Activated gamma-delta T cell (primary cell): ENCODE data around the gene CDC14B.
"Not testable (repeated sequence)": the region's sequence is repeated elsewhere in the genome, so short reads cannot be mapped to it uniquely, and the experiment has no call there.

Experiments used
- DNase-seq: peaks from one replicate; lab custom pipeline; 2025; lab: John Stamatoyannopoulos, UW

CDC14B gene

DNA sequence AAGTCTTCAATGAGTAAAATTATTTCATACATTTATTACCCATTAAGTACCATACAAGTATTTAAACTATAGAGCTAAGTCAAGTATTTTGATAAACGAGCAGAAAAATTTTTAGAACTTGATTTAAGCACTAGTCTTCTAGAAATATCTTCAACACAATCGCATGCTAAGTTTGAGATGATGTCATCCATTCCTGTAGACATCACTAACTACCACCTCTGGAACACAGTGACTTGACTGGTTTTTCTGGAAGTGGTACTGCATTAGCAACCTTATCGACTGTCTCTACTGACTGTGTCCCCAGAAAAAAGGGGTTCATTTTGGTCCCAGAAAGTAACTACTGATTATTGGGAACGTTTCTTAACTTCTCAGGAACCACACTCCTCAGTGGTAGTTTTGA is 69.0 kb downstream of the CDC14B start:
- no peak for DNase-seq

DNA sequence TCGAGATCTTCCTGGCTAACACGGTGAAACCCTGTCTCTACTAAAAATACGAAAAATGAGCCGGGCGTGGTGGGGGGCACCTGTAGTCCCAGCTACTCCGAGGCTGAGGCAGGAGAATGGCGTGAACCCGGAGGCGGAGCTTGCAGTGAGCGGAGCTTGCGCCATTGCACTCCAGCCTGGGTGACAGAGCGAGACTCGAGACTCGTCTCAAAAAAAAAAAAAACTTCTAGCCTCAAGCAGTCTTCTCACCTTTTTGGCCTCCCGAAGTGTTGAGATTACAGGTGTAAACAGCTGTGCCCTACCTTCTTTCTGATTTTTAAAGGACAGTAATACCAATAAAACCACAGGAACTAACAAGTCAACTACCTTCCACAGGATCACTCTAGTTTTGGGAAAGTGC is 76.5 kb downstream of the CDC14B start:
- DNase-seq: not testable (repeated sequence)

DNA sequence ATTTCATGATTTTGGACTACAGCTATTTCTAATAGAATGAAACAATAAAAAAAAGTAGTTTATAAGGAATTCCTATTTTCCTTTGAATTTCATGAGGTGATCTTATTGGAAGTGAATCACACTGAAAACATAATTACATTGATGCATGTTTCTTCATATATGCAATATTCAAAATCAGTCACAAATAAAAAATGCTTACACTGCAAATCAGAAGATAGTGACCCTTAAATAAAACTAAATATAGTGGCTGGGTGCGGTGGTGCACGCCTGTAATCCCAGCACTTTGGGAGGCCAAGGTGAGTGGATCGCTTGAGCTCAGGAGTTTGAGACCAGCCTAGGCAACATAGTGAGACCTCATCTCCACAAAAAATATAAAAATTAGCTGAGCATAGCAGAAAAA is 79.5 kb downstream of the CDC14B start:
- DNase-seq: no peak

DNA sequence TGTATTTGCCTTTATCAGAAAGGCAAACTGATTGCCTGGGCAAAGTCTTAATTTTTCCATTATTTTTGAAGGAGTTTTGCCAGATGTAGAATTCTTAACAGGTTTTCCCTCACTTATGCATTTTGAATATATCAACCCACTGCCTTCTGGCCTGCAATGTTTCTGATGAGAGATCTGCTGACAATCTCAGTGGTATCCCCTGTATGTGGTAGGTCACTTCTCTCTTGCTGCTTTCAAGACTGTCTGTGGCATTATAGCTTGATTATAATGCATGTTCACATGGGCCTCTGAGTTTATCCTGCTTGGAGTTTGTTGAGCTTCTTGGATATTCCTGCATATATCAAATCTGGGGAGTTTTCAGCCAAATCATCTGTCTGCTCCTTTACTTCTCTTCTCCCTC is 87.5 kb downstream of the CDC14B start:
- no peak for DNase-seq

DNA sequence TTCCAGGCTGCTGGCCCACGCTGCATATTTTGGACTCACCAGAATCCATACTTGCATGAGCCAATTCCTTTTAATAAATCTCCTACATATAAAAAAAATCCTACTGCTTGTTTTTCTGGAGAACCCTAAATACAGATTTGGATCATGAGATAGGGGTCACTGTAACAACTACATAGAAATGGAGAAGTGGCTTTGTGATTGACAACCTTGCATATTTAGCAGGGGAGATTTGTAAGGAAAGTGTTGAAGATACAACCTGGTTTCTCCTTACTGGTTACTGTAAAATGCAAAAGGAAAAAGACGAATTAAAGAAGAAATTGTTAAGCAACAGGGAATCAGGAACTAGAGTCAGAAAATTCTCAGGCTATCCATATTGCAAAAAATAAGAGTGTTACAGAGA is 94.9 kb downstream of the CDC14B start:
- DNase-seq: no peak

DNA sequence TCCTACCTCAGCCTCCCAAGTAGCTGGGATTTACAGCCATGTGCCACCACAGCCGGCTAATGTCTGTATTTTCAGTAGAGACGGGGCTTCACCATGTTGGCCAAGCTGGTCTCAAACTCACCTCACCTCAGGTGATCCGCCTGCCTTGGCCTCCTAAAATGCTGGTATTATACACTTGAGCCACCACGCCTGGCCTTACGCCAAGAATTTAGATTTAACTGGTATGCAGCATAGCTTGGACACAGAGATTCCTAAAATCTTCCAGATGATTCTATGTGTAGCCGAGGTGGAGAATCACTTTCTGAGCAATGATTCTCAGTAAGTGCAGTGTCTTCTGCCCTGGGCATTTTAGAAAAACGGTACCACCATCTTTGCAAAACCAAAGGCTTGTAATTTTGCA is 95.6 kb downstream of the CDC14B start:
- DNase-seq: no peak

DNA sequence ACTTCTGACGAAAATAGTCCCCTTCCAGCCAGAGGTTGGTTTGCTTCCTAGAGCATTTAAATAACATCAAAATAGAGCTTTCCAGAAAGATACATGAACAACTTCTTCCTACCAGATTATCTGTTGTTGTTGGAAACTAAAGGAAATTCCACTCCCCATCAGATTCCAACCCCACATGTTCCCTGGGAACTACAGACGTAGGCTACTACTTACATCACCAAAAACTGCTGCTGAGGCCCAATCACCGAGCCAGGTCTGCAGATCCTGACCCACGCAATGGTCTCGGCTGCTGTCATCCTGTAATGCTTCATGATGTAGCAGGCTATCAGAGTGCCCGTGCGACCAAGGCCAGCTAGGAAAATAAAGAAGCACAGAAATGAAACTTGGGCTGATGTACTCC is 96.3 kb downstream of the CDC14B start:
- no peak for DNase-seq

DNA sequence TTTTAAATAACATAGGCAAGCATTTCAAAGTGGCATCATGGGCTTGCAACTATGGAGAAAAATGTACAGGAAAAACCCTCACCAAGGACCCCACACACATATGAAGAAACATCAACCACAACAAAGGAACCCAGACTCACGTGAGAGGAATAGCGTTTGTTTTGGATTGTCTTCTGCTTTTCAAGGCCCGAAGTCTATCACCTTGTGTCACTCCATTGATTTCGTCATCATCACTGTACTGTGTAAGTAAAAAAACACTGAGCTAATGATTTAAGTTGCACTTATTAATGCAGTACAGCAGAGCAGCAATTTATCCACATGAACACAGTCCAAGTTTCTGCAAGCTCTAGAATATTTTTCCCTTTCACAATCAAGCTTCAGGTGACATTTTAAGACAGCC is 97.3 kb downstream of the CDC14B start:
- DNase-seq: no peak

DNA sequence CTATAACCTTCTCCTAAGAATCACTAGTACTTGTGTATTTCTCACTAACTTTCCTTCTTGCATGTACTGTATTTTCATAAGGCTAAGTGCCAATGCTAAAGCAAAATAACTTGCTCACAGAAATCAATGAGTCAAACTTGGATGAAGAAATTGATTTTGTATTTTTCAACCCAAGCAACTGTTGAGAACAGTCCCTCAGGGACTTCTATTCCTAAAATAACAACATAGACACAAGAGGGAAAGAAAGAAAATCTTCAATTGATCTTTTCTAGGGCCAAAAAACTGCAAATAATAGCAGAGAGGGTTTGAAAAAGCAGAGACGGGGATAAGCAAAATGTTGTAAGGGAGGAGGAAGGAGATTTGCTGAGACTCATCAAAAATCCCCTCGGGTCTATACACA is 99.9 kb downstream of the CDC14B start:
- no peak for DNase-seq

DNA sequence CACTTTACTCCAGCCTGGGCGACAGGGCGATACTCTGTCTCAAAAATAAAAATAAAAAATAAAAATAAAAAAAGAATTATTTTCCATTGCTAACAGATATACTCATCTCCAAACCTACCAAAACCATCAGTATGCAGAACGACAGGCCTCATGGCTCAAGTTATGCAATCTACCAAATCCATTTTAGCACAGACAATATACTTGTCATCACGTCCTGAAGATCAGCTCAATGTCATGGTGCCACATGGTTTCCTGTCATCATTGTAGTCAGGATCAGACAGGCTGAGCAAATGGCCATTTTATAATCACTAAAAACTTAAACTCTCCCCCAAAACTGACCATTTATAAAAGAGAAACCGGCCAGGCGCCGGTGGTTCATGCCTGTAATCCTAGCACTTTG is 100.5 kb downstream of the CDC14B start:
- DNase-seq: no peak

DNA sequence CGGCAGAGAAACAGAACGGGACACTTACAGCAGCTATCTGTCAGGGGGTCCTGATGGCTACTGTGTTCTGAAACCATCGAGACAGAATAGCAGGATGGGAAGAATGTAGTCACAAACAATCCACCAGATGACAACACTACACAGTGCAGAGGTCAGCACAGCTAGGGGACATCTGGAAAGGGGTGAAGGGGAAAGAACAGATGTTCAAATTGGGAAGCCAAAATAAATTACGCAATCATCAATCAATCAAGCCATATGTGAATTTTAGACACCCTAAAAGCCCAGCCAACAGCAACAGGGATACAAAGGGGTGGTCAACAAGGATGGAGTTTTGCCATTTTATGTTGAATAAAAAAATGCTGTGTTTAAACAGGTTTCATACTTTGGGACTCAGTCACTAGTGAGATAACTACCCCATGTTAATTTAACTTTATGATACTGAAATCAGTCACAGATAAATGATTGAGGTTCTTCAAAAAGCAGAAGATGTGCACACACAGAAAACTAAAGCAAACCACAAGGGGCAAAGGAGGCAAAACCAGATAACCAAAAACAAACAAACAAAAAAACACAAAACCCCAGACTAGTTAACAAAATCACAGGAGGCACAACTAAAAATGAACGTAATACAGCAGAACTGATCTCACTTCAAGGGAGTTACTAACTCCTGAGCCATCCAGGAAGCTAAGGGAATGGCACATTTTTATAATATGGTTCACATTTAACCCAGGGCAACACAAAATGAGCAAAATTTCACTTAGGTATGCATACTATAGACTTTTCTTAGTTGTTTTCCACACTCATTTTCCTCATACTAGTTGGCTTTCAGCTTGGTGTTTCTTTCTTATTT is 103.8 kb downstream of the CDC14B start:
- no peak for DNase-seq

DNA sequence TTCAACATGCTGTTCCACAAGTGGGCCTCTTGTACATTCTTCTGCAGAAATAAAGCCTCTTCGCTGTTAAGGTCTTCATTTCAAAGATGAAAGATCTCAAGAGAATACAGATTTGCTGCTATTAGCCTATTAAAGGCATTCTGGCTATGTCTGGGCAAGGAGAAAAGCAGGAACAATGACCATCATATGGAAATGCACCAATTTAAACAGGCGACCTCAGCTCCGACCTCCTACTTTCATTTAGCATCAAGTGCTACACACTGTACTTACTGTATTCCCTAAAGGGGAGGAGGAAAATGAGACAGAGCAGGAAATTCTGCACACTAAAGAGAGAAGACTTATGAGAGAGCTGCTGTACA is 104.9 kb downstream of the CDC14B start:
- DNase-seq: no peak

DNA sequence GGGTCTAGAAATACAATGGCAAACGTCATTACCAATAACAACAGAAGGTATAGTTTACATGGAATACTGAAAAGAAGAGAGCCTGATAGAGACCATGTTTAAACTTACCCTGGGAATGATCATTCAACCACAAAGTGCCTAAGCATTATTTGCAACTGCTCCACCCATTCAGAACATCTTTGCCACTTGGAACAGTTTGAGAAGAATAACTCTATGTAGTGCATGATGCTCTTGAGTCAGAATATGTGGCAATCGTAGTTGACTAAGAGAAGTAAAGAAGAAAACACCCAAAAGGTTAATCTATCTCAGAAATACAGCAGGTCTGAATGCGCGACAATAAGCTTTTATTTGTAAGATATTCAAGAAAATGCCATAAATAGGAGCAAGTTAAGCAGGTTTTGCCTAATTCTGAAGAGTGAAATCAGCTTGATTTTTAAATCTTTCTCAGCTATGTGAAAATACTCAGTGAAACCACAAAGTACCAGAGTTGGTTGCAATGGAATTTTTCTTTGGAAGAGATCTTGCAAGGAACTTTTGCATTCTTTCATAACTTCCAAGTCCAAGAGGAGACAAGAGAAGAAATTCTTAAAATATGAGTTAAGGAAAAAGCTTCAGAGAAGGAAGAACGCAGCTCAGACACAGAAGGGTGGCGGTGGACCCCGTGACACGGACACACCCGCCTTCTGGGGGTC is 105.4 kb downstream of the CDC14B start:
- no peak for DNase-seq

DNA sequence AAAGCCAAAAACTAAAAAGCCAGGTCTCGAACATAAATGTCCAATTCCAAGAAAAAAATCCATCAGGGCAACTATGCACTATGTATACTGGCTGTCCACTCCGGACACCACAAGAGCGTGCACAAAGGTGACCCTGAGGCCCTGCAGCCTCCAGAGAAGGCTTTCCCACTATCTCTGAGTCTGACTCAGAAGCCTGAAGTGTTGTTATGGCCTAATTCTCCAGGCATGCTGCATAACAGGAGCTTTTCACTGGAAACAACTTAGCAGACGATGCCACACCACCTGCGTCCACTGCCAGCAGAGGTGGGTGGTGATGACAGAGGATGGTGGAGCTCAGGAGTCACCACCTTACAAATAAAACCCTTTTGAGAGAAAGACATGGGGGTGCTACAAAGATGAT is 106.0 kb downstream of the CDC14B start:
- no peak for DNase-seq

DNA sequence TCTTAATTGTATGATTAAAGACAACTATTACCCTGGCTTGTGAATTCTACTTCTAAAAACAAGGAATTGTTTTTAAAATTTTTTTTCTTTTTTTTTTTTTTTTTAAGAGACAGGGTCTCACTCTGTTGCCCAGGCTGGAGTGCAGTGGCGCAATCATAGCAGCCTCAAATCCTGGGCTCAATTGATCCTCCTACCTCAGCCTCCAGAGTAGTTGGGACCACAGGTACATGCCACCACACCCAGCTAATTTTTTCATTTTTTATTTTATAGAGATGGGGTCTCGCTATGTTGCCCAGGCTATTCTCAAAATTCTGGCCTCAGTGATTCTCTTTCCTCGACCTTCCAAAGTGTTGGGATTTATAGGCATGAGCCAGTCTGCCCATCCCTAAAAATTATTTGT is 107.4 kb downstream of the CDC14B start:
- no peak for DNase-seq

DNA sequence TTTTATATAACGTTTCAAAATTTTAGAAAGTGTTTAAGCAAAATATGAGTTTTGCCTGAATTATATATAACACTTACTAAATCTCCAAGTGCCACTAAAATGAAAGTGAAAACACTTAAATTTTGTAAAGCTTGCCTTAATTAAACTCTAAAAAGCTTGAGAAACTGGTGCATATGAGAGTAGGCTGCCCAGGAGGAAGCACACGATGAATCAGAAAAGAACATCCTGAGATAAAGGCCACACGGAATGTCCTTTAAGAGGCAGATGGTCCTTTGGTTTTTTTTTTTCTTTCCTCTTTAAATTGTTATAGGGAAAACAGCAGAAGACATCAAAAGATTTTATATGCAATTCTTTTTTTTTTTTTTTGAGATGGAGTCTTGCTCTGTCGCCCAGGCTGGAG is 109.4 kb downstream of the CDC14B start:
- DNase-seq: no peak

DNA sequence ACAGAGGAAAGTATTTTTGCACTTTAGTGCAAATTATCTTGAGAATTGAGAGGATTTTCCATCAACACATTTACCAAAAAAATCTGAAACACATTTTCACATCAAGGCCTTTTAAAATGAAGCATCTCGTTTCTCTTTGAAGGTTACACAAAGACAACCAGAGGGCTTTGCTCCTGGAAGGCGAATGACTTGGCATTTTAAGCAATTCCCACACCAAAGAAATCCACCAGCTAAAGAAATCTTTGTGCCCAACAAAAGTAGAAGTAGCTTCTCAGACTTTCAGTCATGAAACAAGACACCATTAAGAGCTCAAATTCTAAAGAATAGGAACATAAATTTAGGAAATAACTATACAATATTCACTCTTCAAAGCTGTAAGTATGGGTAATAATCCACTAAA is 109.8 kb downstream of the CDC14B start:
- no peak for DNase-seq

DNA sequence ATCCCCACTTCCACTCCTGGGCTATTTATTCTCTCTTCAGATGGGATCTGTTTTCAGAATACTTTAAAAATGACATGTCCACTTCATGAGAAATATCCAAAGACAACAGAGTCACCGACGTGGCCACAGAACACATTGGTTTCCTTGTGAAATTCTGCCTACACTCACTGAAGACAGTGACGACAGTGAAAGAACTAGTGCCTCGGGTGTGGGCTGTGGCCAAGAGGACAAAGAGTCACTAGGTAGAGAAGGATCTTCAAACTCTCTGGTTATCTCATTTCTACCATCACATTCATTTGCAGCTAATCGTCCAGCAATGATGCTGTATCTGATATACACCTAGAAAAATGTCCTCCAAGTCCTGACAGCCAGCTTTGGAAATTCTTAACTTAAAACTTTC is 110.6 kb downstream of the CDC14B start:
- no peak for DNase-seq

DNA sequence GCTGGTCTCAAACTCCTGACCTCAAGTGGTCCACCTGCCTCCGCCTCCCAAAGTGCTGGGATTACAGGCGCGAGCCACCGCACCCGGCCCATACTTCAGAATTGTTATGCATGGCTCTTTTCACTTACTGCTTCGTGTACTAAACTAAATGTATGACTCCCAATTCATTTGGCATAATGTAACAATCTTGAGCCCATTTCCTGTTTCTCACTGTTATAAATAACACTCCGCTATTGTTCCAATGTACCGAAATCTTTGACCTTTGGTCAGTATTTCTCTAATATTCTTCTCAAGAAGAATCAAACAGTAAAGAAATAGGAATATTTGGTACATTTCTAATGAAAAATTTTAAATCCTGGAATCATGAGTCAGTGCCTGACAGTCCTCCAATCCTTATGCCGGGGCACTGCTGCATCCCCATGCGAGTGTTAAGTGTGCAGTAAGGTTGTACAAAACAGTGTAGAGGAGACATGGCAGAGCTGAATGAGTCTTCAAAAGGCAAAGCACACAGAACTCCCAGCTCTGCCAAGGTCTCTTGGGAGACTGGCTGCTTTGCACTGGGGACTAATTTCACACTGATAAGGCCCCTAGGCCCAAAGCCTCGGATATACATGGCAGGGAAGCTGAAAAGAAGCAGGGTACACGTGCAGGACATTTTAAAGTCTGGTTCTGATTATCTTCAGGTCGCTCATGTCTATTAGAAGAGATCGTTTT is 111.3 kb downstream of the CDC14B start:
- no peak for DNase-seq

DNA sequence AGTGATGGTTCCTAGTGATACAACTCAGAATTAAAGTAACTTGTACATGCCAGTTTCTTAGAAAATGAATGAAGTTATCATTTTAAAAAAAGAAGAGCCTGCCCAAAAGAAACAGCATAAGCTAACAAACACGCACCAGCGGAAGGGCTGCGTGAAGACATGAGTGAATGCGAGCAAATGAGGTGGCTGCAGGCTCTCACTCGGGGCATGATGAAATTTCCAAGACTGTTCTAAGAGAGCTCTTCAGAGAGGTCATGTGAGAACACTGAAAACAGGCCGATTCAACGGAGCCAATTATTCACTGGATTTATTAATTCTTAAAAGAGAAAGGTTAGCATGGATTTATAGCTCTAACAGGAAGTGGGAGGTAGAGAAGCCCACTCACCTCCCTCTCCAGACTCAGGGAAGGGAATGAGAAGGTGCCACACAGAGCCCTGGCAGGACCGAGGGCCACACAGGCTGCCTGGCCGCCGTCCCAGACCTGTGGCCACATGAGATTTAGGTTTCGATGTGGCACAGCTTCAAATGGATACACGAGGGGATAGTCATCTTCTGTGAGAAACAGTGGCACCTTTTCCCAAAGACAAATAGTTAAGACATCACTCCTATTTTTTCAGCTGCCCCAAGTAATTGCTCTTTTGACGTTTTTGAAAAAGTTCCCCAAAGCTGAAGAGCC is 114.2 kb downstream of the CDC14B start:
- DNase-seq: no peak

DNA sequence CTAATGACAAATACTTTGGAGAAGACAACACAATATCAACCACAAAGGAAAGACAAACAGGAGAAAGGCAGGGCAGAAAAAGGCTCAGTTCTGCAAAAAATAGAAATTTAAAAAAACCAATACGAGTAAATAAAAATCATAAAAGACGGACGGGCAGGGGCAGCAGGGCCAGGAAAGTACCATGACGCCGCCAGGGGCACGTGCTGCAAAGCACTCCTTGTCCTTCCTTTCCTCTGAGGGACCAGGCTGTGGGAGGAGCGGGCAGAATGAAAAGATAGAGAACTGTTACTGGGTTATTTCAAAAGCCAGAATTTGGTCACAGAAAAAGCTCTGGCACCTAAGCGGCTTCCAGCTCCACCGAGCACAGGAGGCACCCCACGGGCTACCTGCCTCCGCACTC is 115.7 kb downstream of the CDC14B start:
- no peak for DNase-seq

DNA sequence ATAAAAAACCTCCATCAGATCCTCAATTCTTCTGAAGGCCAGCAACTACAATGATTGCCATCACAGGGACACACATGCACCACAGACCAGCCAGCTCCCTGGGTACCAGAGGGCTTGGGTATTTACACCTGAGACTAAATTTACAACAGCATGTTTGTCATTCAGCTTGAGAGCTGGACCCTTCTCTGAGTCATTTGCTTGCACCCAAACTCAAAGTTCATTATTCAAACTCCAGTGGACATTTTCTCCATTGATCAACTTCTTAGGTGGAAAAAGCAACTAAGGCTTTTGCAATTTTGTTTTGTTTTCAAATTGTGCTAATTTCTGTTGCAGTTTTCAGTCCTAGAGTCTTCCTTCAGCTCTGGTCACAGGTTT is 116.3 kb downstream of the CDC14B start:
- not testable (repeated sequence) for DNase-seq
